Esophagus squamous epithelium (tissue), 4 donors: ENCODE measurements around the gene IQSEC1.

Source experiments
- POLR2A ChIP-seq, 4 donors: fragments of 450-650 bp; IDR thresholded peaks; one replicate each; pipeline ENCODE4 v1.6.1; 2017; ENCODE audit warnings: antibody characterized with exemption in 4 of 4, mild to moderate bottlenecking in 4 of 4, moderate library complexity in 3 of 4
- TF ChIP-seq, protein P1 (sequence below), 6 experiments: fragments of 450-650 bp in 4 of 6; fragments of 200-600 bp in 2 of 6; sonication (generic) in 2 of 6; IDR thresholded peaks; one replicate each; pipeline ENCODE4 v1.5.1; 2016 to 2019; ENCODE audit warnings: antibody characterized with exemption in 6 of 6, mild to moderate bottlenecking in 4 of 6, moderate library complexity in 4 of 6

DNA sequence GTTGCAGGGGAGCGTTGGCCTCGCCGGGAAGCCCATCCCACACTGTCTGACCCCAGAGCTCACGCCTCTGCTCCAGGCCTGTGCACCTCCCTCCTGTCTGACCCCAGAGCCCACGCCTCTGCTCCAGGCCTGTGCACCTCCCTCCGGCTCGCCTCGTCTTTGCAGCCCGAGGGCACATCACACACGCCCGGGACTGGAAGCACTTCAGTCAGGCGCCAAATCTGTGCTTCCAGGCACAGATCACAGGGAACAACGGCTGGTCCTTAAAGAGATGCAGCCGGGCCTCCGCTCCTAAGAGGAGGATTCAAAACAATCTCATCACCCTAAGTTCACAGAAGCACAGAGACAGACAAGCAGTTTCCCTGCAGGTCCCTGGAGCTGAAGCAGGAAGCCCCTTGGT, 128.8 kb downstream of the IQSEC1 start:
- TF ChIP-seq POLR2A (IDR thresholded peaks at IDR 0.05), result no peak
- TF ChIP-seq, protein P1, sequence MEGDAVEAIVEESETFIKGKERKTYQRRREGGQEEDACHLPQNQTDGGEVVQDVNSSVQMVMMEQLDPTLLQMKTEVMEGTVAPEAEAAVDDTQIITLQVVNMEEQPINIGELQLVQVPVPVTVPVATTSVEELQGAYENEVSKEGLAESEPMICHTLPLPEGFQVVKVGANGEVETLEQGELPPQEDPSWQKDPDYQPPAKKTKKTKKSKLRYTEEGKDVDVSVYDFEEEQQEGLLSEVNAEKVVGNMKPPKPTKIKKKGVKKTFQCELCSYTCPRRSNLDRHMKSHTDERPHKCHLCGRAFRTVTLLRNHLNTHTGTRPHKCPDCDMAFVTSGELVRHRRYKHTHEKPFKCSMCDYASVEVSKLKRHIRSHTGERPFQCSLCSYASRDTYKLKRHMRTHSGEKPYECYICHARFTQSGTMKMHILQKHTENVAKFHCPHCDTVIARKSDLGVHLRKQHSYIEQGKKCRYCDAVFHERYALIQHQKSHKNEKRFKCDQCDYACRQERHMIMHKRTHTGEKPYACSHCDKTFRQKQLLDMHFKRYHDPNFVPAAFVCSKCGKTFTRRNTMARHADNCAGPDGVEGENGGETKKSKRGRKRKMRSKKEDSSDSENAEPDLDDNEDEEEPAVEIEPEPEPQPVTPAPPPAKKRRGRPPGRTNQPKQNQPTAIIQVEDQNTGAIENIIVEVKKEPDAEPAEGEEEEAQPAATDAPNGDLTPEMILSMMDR (IDR thresholded peaks at IDR 0.05), result no peak
